NCI-H345 treated with DMSO at 0.1 percent for 48 hours (cell line): Measurements from ENCODE around the gene UBE2E1.

Experiments used
- DNase-seq: peaks from one replicate; lab custom pipeline; 2025; ENCODE audit not compliant: unreplicated experiment; lab: John Stamatoyannopoulos, UW

Gene UBE2E1

GRCh38 chr3:23805633-23806533 lies at the start of gene UBE2E1:
Gene UBE2E1, plus strand, starts transcription at chr3:23805955. Its CDS starts 1,315 bp downstream, at chr3:23807270.
- DNase-seq, result no peak

- DNase-seq, result no peak
Observed at GRCh38 chr3:23756206-23756840, 49.4 kb upstream of the UBE2E1 start.

- no peak for DNase-seq
Observed at GRCh38 chr3:23758253-23758838, 47.4 kb upstream of the UBE2E1 start.

- no peak for DNase-seq
Observed at GRCh38 chr3:23760325-23760724, 45.4 kb upstream of the UBE2E1 start.

GRCh38 chr3:23760871-23761373 lies 44.8 kb upstream of the UBE2E1 start:
- DNase-seq, result no peak

- DNase-seq, result no peak
Observed at GRCh38 chr3:23761440-23761896, 44.3 kb upstream of the UBE2E1 start.

GRCh38 chr3:23762214-23762613 lies 43.5 kb upstream of the UBE2E1 start:
- DNase-seq, result no peak

- no peak for DNase-seq
Observed at GRCh38 chr3:23762759-23763477, 42.8 kb upstream of the UBE2E1 start.

GRCh38 chr3:23764407-23764806 lies 41.3 kb upstream of the UBE2E1 start:
- DNase-seq, result no peak

GRCh38 chr3:23767546-23767945 lies 38.2 kb upstream of the UBE2E1 start:
- DNase-seq, result no peak

GRCh38 chr3:23775254-23775909 lies 30.4 kb upstream of the UBE2E1 start:
- DNase-seq, result no peak

- DNase-seq, result no peak
Observed at GRCh38 chr3:23776352-23776891, 29.3 kb upstream of the UBE2E1 start.

- DNase-seq, result no peak
Observed at GRCh38 chr3:23778446-23778845, 27.3 kb upstream of the UBE2E1 start.

- DNase-seq, result no peak
Observed at GRCh38 chr3:23779841-23780240, 25.9 kb upstream of the UBE2E1 start.

- no peak for DNase-seq
Observed at GRCh38 chr3:23781051-23781450, 24.7 kb upstream of the UBE2E1 start.

- no peak for DNase-seq
Observed at GRCh38 chr3:23781871-23782270, 23.9 kb upstream of the UBE2E1 start.

- DNase-seq, result no peak
Observed at GRCh38 chr3:23785097-23785645, 20.6 kb upstream of the UBE2E1 start.

GRCh38 chr3:23785882-23786281 lies 19.9 kb upstream of the UBE2E1 start:
- DNase-seq, result no peak

GRCh38 chr3:23791678-23792077 lies 14.1 kb upstream of the UBE2E1 start:
- DNase-seq, result no peak
